NOMO-1 treated with dmso at 0.1 percent for 144 hours (cell line): ENCODE measurements around the gene IL21R.
"Not testable (repeated sequence)": the region's sequence is repeated elsewhere in the genome, so short reads cannot be mapped to it uniquely, and the experiment has no call there.

Source experiments
- DNase-seq: peaks from one replicate; lab custom pipeline; 2025; ENCODE audit not compliant: unreplicated experiment; lab: John Stamatoyannopoulos, UW

IL21R gene

DNA sequence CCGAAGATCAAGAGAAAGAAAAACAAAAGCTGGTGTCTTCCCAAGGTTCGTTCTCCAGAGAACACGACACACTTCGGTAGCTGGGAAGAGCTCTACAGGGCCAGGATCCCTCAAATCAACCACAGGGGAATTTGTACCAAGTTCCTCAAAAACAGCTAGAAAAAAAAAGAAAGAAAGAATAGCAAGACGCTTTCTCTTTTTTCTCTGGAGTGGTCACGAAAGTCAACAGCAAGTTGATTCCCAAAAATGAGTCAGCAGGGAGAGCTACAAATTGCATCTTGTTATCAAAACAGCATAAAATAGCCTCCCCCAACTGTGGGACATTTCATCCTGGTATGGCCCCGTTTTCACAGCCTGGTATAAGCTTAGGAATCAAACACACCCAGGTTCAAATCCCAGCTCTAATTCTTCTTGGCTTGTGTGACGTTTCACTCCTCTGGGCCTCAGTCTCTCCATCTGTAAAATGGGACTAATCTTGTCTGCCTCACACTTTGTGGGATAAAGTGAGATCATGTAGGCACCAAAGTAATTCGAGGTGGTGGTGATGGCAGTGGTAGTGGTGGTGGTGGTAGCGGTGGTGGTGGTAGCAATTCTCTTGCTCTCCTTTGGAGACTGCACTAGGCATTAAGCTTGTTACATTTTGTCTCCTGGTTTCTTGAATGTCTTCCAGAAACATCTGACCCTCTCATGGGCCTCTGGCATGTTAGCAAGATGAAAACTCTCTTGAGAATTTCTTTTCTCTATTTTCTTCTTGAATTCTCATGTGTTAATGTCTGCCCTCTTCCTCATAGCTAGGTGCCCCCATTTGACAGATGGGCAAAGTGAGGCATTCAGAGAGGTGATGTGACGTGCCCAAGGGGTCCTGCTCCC, 988 bp upstream of the IL21R start:
- no peak for DNase-seq

DNA sequence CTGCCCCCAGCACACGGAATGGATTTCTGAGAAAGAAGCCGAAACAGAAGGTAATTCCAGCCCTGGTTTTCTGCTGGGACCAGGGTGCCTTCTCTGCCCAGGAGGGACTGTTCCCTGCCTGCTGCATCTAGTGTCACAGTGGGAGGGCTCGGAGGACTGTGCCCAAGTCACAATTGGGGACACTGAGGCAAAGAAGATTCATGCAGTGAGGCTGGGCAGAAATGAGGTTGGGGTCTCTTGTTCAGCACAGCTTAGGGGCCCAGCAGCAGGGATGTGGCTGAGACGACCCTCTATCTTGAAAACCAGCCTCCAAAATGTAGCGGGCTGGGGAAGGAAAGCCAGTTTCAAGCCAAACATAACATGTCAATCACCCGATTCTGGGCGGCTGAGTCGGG, 592 bp downstream of the IL21R start:
- DNase-seq: no peak

DNA sequence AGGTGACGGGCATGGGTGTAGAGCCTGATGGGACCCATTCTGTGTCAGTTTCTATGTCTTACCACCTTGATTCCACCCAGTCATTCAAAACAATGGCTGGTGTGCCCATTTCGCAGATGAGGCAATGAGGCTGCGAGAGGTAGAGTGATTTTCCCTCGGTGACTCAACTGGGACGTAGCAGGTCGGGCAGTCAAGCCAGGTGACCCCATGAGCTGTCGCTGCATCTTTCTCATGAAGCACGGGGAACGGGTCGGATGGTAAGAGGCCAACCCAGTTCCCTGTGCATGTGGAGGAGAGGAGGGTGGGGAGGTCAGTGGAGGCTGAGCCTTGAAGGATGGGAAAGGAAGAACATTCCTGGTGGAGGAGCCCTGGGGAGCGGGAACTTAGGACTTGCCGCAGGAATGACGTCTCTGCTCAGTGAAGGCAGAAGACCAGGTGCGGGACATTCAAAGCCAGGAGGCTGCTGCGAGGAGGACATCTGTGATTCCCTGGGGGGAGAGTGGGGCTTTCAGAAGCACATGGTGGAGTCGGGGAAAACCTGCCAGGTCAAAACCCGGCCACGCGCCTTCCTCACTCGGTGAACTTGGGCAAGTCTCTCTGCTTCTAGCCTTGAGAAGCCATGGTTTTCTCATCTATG, 1.1 kb downstream of the IL21R start:
- DNase-seq: no peak

DNA sequence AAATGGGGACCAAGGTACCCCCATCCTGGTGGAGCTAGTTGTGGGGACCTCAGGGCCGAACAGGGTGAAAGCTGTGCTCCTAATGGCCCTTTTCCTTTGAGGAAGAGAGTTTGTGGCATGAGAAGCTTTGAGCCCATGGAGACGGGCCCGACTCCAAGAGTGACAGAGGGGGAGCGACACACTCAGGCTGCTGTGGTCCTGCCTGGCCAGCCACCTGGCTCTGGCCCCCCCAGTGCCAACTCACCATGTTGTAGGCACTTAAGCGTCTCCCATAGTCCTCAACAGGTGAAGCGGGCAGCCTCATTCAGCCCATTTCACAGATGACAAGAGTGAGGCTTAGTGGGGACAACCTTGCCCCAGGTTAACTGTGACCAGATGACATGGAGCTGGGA, 1.6 kb downstream of the IL21R start:
- DNase-seq: no peak

DNA sequence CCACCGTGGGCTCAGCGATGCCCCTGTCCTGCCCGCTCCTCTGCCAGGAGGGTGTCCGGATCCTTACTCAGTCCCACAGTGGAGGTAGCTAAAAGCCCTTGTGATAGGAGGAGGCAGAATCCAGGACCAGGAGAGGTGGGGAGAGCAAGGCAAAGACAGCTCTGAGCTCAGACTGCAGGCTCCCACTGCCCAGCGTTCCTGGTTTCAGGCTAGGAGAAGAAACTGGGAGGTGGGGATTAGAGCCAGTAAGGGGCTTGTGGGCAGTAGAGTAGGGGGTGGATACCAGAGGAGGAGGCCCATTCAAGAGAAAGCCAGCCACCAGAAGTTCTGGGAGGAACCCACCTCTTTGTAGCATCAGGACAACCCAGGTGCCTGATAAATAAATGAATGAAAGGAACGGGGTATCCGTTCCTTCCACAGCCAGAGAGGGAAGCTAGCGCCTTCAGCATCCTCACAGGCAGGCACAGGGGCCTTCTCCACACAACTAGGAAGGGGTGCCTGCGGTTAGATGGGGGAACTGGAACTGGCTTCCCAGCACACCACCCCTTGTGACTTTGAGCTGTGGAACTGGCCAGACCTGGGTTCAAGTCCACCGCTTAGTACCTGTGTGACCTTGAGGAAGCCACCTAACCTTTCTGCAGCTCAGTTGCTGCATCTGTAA, 2.3 kb downstream of the IL21R start:
- DNase-seq: no peak

DNA sequence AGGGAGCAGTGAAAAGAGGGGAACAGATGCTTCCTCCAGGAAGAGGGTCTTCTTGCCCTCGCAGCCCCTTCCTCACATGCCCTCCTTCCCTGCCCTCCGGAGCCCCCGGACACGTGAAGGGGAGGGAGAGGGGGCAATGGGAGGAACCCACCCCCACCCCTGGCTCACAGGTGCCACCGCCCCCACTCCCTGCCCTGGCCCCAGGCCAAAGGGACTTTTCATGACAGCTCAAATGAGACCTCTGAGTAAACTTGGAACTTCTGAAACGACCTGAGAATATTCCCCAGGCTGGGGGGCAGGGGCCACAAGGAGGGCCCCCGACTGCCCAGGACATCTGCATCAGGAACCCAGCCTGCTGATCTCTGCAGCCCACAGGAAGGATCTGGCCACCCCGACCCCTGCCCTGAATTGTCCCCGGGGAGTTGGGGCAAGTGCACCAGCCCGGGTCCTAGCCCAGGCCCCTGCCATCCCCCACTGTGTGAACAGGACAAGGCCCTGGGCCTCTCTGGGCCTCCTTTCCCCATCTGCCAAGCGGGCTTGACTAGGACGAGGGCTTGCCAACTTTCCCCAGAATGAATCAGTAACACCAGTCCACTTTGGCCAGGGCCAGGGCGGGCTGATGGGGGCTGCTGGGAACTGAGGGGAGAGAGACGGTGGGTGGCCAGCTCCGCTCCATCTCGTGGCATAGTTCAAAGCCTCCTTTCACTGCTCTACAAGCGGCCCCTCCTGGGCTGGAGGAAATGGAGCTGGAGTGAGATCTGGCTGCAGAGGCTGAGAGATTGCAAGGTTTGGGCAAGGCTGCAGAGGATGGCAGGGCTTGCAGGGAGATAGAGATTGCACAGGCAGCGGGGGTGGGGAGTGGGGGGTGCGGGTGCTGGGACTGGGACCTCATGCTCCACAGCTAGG, 3.8 kb downstream of the IL21R start:
- no peak for DNase-seq

DNA sequence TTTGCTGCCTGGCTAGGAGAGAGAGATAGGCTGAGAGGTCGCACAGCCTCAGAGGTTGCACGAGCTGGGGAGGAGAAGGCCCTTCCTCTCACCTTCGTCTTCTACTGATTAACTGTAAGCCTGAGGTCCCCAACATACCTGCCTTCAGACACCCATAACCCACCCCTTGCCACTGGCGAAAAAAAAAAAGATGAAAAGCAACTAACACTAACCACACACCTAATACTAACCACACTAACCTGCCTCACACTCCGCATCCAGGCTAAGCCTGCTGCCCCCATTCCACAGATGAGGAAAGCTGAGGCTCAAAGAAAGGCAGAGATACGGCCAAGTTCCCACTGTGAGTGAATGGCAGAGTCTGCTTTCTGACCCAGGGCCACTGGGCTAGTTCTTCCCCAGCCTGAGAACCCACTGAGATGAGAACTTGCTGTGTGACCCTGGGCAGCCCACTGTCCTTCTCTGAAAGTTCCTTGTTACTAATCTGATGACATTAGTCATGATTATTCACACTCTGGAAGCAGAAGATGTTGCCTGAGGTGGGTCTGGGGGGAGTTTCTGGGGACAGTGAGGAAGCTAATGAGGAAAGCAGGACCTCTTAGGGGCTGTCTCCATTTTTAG, 4.6 kb downstream of the IL21R start:
- DNase-seq: no peak

DNA sequence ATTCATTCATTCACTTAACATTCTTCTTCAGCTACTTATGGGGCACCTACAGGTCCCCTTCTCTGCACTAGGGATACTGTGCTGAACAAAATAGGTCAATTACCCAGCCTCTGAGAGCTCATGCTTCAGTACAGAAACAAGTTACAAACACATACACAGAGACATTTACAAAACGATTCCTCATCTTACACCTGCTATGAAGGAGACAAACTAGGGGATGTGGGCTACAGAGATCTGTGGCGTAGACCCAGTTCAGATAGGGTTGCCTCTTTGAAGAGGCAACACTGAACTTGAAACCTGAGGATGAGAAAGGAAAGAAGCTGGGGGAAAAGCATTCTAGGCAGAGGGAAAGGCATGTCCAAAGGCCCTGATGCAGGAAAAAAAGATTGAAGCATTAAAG, 5.2 kb downstream of the IL21R start:
- no peak for DNase-seq

DNA sequence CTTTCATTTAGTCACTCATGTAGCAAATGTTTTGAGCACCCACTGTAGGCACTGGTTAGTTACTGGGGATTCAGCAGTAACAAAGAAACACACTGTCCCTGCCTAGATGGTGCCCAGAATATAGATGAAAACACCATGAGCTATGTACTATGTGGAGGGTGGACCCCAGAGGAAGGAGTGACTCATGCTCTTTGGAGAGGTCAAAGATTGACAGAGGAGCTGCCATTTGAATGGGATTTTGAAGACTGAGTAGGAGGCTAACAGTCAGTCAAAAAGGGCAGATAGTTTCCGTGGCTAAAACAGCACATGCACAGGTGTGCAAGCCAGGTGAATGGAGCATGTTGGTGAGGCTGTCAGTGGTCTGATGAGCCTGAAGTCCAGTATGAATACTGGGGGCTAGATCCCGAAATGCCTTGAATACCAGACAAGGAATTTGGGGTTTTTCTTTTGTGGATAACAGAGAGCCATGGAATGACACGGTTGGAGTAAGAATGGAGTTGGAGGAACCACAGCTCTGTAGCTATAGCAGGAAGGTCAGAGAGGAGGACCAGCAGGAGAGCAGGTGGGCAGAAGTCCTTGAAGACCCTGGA, 6.1 kb downstream of the IL21R start:
- DNase-seq: no peak

DNA sequence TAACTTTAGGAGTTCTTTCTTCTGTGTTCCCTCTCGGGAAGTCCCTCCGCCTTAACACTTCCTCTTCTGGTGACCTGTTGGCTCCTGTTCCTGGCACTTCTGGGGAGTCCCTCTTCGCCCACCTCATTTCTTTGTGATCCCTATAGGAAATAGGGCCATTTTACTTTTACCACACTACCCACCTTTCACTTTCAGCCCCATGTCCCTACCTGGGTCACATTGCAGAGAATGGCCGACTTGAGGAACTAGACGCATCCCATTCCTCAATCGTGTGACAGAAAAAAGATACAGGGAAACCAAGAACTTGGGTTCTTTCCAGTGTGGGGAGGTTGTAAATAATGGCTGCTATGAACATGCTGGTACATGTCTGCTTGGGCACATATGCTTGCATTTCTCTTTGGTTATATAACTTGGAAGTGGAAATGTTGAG, 6.6 kb downstream of the IL21R start:
- no peak for DNase-seq

DNA sequence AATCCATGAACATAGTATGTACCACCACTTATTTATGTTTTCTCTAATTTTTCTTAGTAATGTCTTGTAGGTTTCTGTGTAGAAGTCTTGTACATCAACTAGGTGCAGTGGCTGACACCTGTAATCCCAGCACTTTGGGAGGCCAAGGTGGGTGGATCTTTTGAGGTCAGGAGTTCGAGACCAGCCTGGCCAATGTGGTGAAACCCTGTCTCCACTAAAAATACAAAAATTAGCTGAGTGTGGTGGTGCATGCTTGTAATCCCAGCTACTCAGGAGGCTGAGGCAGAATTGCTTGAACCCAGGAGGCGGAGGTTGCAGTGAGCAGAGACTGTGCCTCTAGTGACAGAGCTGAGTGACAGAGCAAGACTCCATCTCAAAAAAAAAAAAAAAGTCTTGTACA, 8.0 kb downstream of the IL21R start:
- DNase-seq: not testable (repeated sequence)

DNA sequence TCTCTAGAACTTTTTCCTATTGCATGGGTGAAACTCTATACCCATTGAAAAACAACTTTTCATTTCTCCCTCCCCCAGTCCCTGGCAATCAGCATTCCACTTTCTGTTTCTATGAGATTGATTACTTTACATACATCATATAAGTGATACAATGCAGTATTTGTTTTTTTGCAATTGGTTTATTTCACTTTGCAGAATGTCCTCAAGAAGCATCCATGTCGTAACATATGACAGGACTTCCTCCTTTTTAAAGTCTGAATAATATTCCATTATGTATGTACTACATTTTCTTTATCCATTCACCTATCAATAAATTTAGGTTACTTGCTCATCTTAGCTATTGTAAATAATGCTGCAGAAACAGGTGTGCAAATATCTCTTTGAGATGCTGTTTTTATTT, 8.8 kb downstream of the IL21R start:
- DNase-seq: no peak

DNA sequence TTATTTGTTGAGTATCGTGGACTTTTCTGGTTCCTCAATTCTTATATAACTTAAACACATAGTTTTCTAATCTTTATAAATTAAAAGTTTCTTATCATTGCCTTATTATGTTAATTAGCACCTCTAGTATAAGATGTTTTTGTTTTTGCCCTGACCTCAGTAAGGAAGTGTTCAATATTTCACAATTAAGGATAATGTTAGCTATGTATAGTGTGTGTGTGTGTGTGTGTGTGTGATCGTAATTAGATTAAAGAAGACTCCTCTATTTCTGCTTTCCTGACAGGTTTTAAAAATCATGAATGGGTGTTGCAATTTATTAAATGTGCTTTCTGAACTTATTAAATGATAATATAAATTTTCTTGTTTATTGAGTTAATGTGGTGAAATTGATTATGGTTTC, 12.0 kb downstream of the IL21R start:
- no peak for DNase-seq

DNA sequence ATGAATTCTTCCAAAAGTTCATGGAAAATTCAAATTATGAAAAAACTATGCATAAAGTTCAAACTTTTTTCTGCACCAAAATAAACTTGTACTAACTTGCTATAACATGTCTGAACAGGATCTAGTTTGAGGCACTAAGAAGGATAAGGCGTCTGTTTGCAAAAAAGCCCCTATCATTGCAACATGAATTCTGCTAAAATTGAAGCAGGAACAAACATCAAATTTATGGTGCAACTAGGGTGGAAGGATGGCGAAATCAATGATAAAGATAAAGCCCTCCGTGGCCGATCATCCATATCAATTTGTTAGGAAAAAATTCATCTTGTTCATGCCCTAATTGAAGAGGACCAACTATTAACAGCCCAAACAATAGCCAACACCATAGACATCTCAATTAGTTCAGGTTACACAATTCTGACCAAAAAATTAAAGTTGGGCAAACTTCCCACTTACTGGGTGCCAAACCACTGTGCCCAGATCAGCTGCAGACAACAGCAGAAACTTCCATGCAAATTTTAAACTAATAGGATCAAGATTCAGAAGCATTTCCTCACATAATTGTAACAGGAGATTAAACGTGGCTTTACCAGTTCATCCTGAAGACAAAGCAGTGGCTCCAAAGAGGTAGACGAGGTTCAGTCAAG, 12.9 kb downstream of the IL21R start:
- peak; percentile 62 for DNase-seq

DNA sequence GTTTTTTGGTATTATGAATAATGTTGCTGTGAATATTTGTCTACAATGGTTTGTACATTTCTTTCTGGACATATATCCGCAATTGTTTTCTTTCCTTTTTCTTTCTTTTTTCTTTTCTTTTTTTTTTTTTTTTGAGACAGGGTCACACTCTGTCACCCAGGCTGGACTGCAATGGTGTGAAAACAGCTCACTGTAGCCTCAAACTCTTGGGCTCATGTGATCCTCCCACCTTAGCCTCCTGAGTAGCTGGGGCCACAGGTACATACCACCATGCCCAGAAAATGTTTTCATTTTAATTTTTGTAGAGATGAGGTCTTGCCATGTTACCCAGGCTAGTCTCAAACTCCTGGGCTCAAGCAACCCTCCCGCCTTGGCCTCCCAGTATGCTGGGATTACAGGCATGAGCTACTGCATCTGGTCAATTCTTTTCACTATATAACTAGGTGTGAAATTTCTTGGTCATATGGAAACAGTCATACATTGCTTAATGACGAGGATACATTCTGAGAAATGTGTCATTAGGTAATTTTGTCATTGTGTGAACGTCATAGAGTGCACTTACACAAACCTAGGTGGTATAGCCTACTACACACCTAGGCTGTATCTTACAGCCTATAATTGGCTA, 15.2 kb downstream of the IL21R start:
- no peak for DNase-seq

DNA sequence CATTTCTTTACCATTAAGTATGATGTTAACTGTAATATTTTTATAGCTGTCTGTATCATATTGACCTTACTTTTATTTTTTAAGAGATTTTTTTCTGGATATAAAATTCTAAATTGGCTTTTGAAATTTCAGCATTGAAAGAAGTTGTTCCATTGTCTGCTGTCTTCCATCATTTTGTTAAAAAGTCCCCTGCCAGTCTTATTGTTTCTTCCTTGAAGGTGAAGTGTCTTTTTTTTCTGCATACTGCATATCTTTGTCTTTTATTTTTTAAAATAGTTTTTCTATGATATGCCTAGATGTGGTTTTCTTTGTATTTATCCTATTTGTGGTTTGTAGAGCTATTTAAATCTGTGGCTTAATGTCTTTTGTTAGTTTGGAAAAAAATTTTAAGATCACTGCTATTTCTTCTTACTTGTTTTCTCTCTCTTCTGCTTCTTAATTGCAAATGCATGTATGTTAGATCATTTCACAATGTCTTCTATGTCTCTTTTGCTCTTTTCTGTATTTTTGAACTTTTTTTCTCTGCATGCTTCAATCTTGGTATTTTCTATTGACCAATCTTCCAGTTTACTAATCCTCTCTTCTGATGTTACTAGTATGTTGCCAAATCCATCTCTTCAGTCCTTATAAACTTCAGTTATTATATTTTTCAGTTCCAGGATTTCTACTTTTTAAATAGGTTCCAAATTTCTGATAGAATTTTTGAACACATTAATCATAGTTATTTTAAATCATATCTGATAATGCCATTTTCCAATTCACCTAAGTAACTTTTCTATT, 20.2 kb downstream of the IL21R start:
- DNase-seq: no peak

DNA sequence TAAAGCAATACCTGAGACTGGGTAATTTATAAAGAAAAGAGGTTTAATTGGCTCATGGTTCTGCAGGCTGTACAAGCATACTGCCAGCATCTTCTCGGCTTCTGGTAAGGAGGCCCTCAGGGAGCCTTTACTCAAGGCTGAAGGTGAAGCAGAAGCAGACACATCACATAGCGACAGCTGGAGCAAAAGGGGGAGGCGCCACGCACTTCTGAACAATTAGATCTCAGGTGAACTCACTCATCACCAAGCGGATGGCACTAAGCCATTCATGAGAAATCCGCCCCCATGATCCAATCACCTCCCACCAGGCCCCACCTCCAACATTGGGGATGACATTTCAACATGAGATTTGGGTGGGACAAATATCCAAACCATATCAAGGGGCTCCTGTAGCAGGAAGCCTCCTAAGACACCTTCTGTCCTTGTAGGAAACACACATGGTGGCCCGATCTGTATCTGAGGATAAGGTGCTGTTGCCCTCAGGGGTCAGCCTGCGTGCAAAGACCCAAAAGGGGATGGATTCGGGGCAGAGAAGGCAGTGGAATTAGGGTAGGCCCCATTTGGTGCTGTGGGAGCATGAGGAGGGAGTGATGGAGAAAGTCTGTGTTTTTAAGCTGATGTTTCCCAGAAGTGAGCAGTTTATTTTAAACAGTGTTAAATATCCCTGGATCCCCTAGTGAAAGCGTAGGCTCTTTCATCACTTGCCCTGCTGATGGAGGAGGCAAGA, 23.0 kb downstream of the IL21R start:
- DNase-seq: no peak

DNA sequence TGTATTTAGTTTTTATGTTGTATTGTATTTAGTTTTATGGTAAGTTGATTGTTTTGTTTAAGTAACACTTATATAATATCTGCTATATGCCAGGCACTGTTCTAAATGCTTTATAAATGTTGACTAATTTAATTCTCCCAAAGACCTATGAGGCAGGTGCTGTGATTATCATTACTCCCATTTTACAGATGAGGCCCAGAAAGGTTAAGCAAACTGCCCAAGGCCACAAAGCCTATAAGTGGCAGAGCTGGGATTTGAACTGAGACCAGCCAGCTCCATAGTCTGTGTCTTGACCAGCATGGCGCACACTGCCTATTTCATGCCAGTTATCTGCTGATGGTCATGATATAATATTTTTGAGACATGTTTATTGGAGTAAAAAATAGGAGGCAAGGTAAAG, 24.0 kb downstream of the IL21R start:
- DNase-seq: no peak
